NCI-H524 (cell line): ENCODE results near the gene TCP11.

Experiments
- DNase-seq, 2 experiments: peaks; one replicate each; lab custom pipeline; 2025; lab: John Stamatoyannopoulos, UW

The TCP11 gene

GRCh38 chr6:35173044-35173426 lies 31.9 kb upstream of the TCP11 start:
- no peak for DNase-seq

- no peak for DNase-seq
These were observed 29.8 kb upstream of the TCP11 start for GRCh38 chr6:35170891-35171290.

GRCh38 chr6:35170166-35170565 lies 29.0 kb upstream of the TCP11 start:
- DNase-seq = no peak

GRCh38 chr6:35168461-35168861 lies 27.3 kb upstream of the TCP11 start:
- DNase-seq = no peak

- DNase-seq = no peak
These were observed 26.4 kb upstream of the TCP11 start for GRCh38 chr6:35167505-35167904.

- no peak for DNase-seq
These were observed 25.4 kb upstream of the TCP11 start for GRCh38 chr6:35166520-35166919.

- DNase-seq = no peak
These were observed 25.0 kb upstream of the TCP11 start for GRCh38 chr6:35166116-35166515.

- no peak for DNase-seq
These were observed 24.5 kb upstream of the TCP11 start for GRCh38 chr6:35165630-35166071.

- DNase-seq = no peak
These were observed 23.7 kb upstream of the TCP11 start for GRCh38 chr6:35164868-35165267.

- no peak for DNase-seq
These were observed 23.1 kb upstream of the TCP11 start for GRCh38 chr6:35164277-35164676.

GRCh38 chr6:35163836-35164235 lies 22.7 kb upstream of the TCP11 start:
- DNase-seq = no peak

- DNase-seq = peak in 1 of 2 experiments; percentile 14
These were observed 20.9 kb upstream of the TCP11 start for GRCh38 chr6:35161776-35162607.

- peak; percentile 46 to 77 for DNase-seq
These were observed 20.1 kb upstream of the TCP11 start for GRCh38 chr6:35161266-35161665.

GRCh38 chr6:35160642-35161041 lies 19.5 kb upstream of the TCP11 start:
- DNase-seq = peak; percentile 20 to 72

GRCh38 chr6:35158520-35158919 lies 17.4 kb upstream of the TCP11 start:
- DNase-seq = no peak

GRCh38 chr6:35154947-35155346 lies 13.8 kb upstream of the TCP11 start:
- DNase-seq = no peak

GRCh38 chr6:35154262-35154661 lies 13.1 kb upstream of the TCP11 start:
- DNase-seq = no peak

- no peak for DNase-seq
These were observed 11.0 kb upstream of the TCP11 start for GRCh38 chr6:35152067-35152707.

GRCh38 chr6:35151466-35151865 lies 10.3 kb upstream of the TCP11 start:
- no peak for DNase-seq

- no peak for DNase-seq
These were observed 8.9 kb upstream of the TCP11 start for GRCh38 chr6:35149891-35150566.

GRCh38 chr6:35148167-35148741 lies 7.1 kb upstream of the TCP11 start:
- DNase-seq = no peak

GRCh38 chr6:35147486-35147885 lies 6.3 kb upstream of the TCP11 start:
- DNase-seq = no peak

GRCh38 chr6:35147026-35147425 lies 5.9 kb upstream of the TCP11 start:
- no peak for DNase-seq
